ENCODE data around the gene WNT5A.
"Not testable (repeated sequence)": the region's sequence is repeated elsewhere in the genome, so short reads cannot be mapped to it uniquely, and the experiment has no call there.

The WNT5A gene

GRCh38 chr3:55519019-55519418 lies 31.9 kb upstream of the WNT5A start:
- H3K9me3 ChIP-seq (ENCODE audit: insufficient read depth, low read depth, low read length): no peaks in the 10 kb centered on the region
- H3K9ac ChIP-seq (ENCODE audit: low read depth, low read length): no peak overlapping the region
- H3K27me3 ChIP-seq (ENCODE audit: insufficient read depth, low read length): no peaks in the 10 kb centered on the region; the same call in 1 of the 2 replicates
- no peak overlapping the region for H3K4me3 ChIP-seq (ENCODE audit: low read length)
- no peaks in the 10 kb centered on the region for H3K36me3 ChIP-seq (ENCODE audit: insufficient read depth, low read depth, low read length)
- no peak overlapping the region for H3K27ac ChIP-seq (ENCODE audit: low read length)
- peaks cover 37% of the 10 kb centered on the region for H3K4me1 ChIP-seq (ENCODE audit: insufficient read depth, low read length)

GRCh38 chr3:55518451-55518850 lies 31.3 kb upstream of the WNT5A start:
- Histone ChIP-seq H3K27ac (ENCODE audit: low read length) (no peak overlapping the region), H3K27me3 (ENCODE audit: insufficient read depth, low read length) (no peaks in the 10 kb centered on the region; the same call in 1 of the 2 replicates), H3K4me1 (ENCODE audit: insufficient read depth, low read length) (peaks cover 37% of the 10 kb centered on the region)

GRCh38 chr3:55516392-55517030 lies 29.4 kb upstream of the WNT5A start:
- no peak overlapping the region for H3K27ac ChIP-seq (ENCODE audit: low read length)
- H3K9me3 ChIP-seq (ENCODE audit: insufficient read depth, low read depth, low read length): no peaks in the 10 kb centered on the region
- H3K36me3 ChIP-seq (ENCODE audit: insufficient read depth, low read depth, low read length): no peaks in the 10 kb centered on the region
- no peak overlapping the region for H3K9ac ChIP-seq (ENCODE audit: low read depth, low read length)
- H3K27me3 ChIP-seq (ENCODE audit: insufficient read depth, low read length): no peaks in the 10 kb centered on the region
- H3K4me1 ChIP-seq (ENCODE audit: insufficient read depth, low read length): peaks cover 42% of the 10 kb centered on the region
- H3K4me3 ChIP-seq (ENCODE audit: low read length): no peak overlapping the region

More at GRCh38 chr3:55518451-55518850, 31.3 kb upstream of the WNT5A start:
- no peak overlapping the region for H3K9ac ChIP-seq (ENCODE audit: low read depth, low read length)
- no peaks in the 10 kb centered on the region for H3K36me3 ChIP-seq (ENCODE audit: insufficient read depth, low read depth, low read length)
- no peaks in the 10 kb centered on the region for H3K9me3 ChIP-seq (ENCODE audit: insufficient read depth, low read depth, low read length)
- H3K4me3 ChIP-seq (ENCODE audit: low read length): no peak overlapping the region

GRCh38 chr3:55515550-55516246 lies 28.6 kb upstream of the WNT5A start:
- no peaks in the 10 kb centered on the region for H3K27me3 ChIP-seq (ENCODE audit: insufficient read depth, low read length)
- no peak overlapping the region for H3K27ac ChIP-seq (ENCODE audit: low read length)
- no peaks in the 10 kb centered on the region for H3K36me3 ChIP-seq (ENCODE audit: insufficient read depth, low read depth, low read length)
- H3K9me3 ChIP-seq (ENCODE audit: insufficient read depth, low read depth, low read length): no peaks in the 10 kb centered on the region
- no peak overlapping the region for H3K4me3 ChIP-seq (ENCODE audit: low read length)
- H3K9ac ChIP-seq (ENCODE audit: low read depth, low read length): no peak overlapping the region
- H3K4me1 ChIP-seq (ENCODE audit: insufficient read depth, low read length): peaks cover 35% of the 10 kb centered on the region

- Histone ChIP-seq H3K9ac (ENCODE audit: low read depth, low read length) (no peak overlapping the region), H3K4me3 (ENCODE audit: low read length) (no peak overlapping the region), H3K36me3 (ENCODE audit: insufficient read depth, low read depth, low read length) (no peaks in the 10 kb centered on the region), H3K27me3 (ENCODE audit: insufficient read depth, low read length) (no peaks in the 10 kb centered on the region), H3K9me3 (ENCODE audit: insufficient read depth, low read depth, low read length) (no peaks in the 10 kb centered on the region), H3K4me1 (ENCODE audit: insufficient read depth, low read length) (peaks cover 33% of the 10 kb centered on the region), H3K27ac (ENCODE audit: low read length) (no peak overlapping the region)
Measured at GRCh38 chr3:55514962-55515361, 27.9 kb upstream of the WNT5A start.

- Histone ChIP-seq H3K9me3 (ENCODE audit: insufficient read depth, low read depth, low read length) (no peaks in the 10 kb centered on the region), H3K36me3 (ENCODE audit: insufficient read depth, low read depth, low read length) (no peaks in the 10 kb centered on the region), H3K4me3 (ENCODE audit: low read length) (no peak overlapping the region), H3K27me3 (ENCODE audit: insufficient read depth, low read length) (no peaks in the 10 kb centered on the region), H3K4me1 (ENCODE audit: insufficient read depth, low read length) (peaks cover 32% of the 10 kb centered on the region), H3K9ac (ENCODE audit: low read depth, low read length) (no peak overlapping the region), H3K27ac (ENCODE audit: low read length) (no peak overlapping the region)
Measured at GRCh38 chr3:55512571-55513343, 25.7 kb upstream of the WNT5A start.

- Histone ChIP-seq H3K4me1 (ENCODE audit: insufficient read depth, low read length) (peaks cover 32% of the 10 kb centered on the region), H3K27me3 (ENCODE audit: insufficient read depth, low read length) (no peaks in the 10 kb centered on the region), H3K4me3 (ENCODE audit: low read length) (no peak overlapping the region), H3K9me3 (ENCODE audit: insufficient read depth, low read depth, low read length) (no peaks in the 10 kb centered on the region), H3K36me3 (ENCODE audit: insufficient read depth, low read depth, low read length) (no peaks in the 10 kb centered on the region), H3K27ac (ENCODE audit: low read length) (no peak overlapping the region), H3K9ac (ENCODE audit: low read depth, low read length) (no peak overlapping the region)
Measured at GRCh38 chr3:55511895-55512570, 24.9 kb upstream of the WNT5A start.

GRCh38 chr3:55508335-55508734 lies 21.2 kb upstream of the WNT5A start:
- H3K36me3 ChIP-seq (ENCODE audit: insufficient read depth, low read depth, low read length): no peaks in the 10 kb centered on the region
- H3K9me3 ChIP-seq (ENCODE audit: insufficient read depth, low read depth, low read length): no peaks in the 10 kb centered on the region
- no peak overlapping the region for H3K27ac ChIP-seq (ENCODE audit: low read length)
- peaks cover 26% of the 10 kb centered on the region for H3K4me1 ChIP-seq (ENCODE audit: insufficient read depth, low read length)
- H3K4me3 ChIP-seq (ENCODE audit: low read length): no peak overlapping the region
- no peak overlapping the region for H3K9ac ChIP-seq (ENCODE audit: low read depth, low read length)
- H3K27me3 ChIP-seq (ENCODE audit: insufficient read depth, low read length): no peaks in the 10 kb centered on the region

- Histone ChIP-seq H3K27me3 (ENCODE audit: insufficient read depth, low read length) (no peaks in the 10 kb centered on the region), H3K9ac (ENCODE audit: low read depth, low read length) (no peak overlapping the region), H3K36me3 (ENCODE audit: insufficient read depth, low read depth, low read length) (no peaks in the 10 kb centered on the region), H3K4me1 (ENCODE audit: insufficient read depth, low read length) (peaks cover 21% of the 10 kb centered on the region; the same call in 1 of the 2 replicates), H3K9me3 (ENCODE audit: insufficient read depth, low read depth, low read length) (no peaks in the 10 kb centered on the region), H3K4me3 (ENCODE audit: low read length) (no peak overlapping the region), H3K27ac (ENCODE audit: low read length) (no peak overlapping the region)
Measured at GRCh38 chr3:55507808-55508207, 20.7 kb upstream of the WNT5A start.

- no peaks in the 10 kb centered on the region for H3K9me3 ChIP-seq (ENCODE audit: insufficient read depth, low read depth, low read length)
- no peak overlapping the region for H3K27ac ChIP-seq (ENCODE audit: low read length)
- no peaks in the 10 kb centered on the region for H3K27me3 ChIP-seq (ENCODE audit: insufficient read depth, low read length)
- H3K9ac ChIP-seq (ENCODE audit: low read depth, low read length): no peak overlapping the region
- H3K4me1 ChIP-seq (ENCODE audit: insufficient read depth, low read length): 0 out of 2 replicates have a peak, but pooled peaks cover 6% of the 10 kb centered on the region
- H3K36me3 ChIP-seq (ENCODE audit: insufficient read depth, low read depth, low read length): no peaks in the 10 kb centered on the region
- H3K4me3 ChIP-seq (ENCODE audit: low read length): no peak overlapping the region
Measured at GRCh38 chr3:55505776-55506175, 18.7 kb upstream of the WNT5A start.

GRCh38 chr3:55505102-55505501 lies 18.0 kb upstream of the WNT5A start:
- H3K4me3 ChIP-seq (ENCODE audit: low read length); H3K27me3 ChIP-seq (ENCODE audit: insufficient read depth, low read length); H3K9me3 ChIP-seq (ENCODE audit: insufficient read depth, low read depth, low read length); H3K27ac ChIP-seq (ENCODE audit: low read length); H3K9ac ChIP-seq (ENCODE audit: low read depth, low read length); H3K36me3 ChIP-seq (ENCODE audit: insufficient read depth, low read depth, low read length); H3K4me1 ChIP-seq (ENCODE audit: insufficient read depth, low read length): not testable (repeated sequence)

Measured in iPS-20b (cell line).